GM23338 (cell line): Measurements from ENCODE around the gene JUNB. TPM values are rescaled to one million over a fixed set of nuclear protein-coding genes. Genes with fewer than 3 reads are reported as not detected.

ENCODE experiments used
- ATAC-seq: fragments of 200-7000 bp; cut with Tn5 transposase; 3 replicates; pipeline ENCODE4 v1.9.1; 2020
- DNase-seq: peaks from one replicate; pipeline ENCODE4 v3.0.0-alpha.2; 2015; ENCODE audit warnings: low spot score
- H2AFZ ChIP-seq: fragments of 200-600 bp; sonication (generic); 2 replicates; pipeline ENCODE4 v1.8.0; 2016; ENCODE audit warnings: antibody characterized with exemption, mild to moderate bottlenecking, moderate library complexity
- H3F3A ChIP-seq: fragments of 200-600 bp; sonication (generic); replicated peaks from 2 replicates; pipeline ENCODE4 v1.8.0; 2017; ENCODE audit warnings: antibody characterized with exemption, mixed run types, low read depth
- H3K27ac ChIP-seq: fragments of 200-600 bp; sonication (generic); 2 replicates; pipeline ENCODE4 v1.6.1; 2016; ENCODE audit warnings: low read depth
- H3K27me3 ChIP-seq: fragments of 200-600 bp; sonication (generic); 2 replicates; pipeline ENCODE4 v1.8.0; 2016; ENCODE audit warnings: mild to moderate bottlenecking, mixed run types, moderate library complexity; ENCODE audit not compliant: insufficient read depth
- H3K36me3 ChIP-seq: fragments of 200-600 bp; sonication (generic); 2 replicates; pipeline ENCODE4 v1.8.0; 2016; ENCODE audit warnings: mild to moderate bottlenecking; ENCODE audit not compliant: insufficient read depth
- H3K4me1 ChIP-seq: fragments of 200-600 bp; sonication (generic); 2 replicates; pipeline ENCODE4 v1.8.0; 2016; ENCODE audit warnings: mild to moderate bottlenecking, moderate library complexity; ENCODE audit not compliant: insufficient read depth
- H3K4me2 ChIP-seq: fragments of 200-600 bp; sonication (generic); 2 replicates; pipeline ENCODE4 v1.7.1; 2017; ENCODE audit warnings: mixed run types
- H3K4me3 ChIP-seq: fragments of 200-600 bp; sonication (generic); 2 replicates; pipeline ENCODE4 v1.6.1; 2016; ENCODE audit warnings: mixed run types
- H3K79me2 ChIP-seq: fragments of 200-600 bp; sonication (generic); replicated peaks from 2 replicates; pipeline ENCODE4 v1.8.0; 2017; ENCODE audit warnings: mild to moderate bottlenecking; ENCODE audit not compliant: insufficient read depth
- H3K9me2 ChIP-seq: fragments of 200-600 bp; sonication (generic); 2 replicates; pipeline ENCODE4 v1.8.0; 2017; ENCODE audit not compliant: insufficient read depth
- H4K20me1 ChIP-seq: fragments of 200-600 bp; sonication (generic); replicated peaks from 2 replicates; pipeline ENCODE4 v1.8.0; 2017; ENCODE audit warnings: mild to moderate bottlenecking; ENCODE audit not compliant: insufficient read depth
- H3K27ac Mint-ChIP-seq: 2 replicates; pipeline ENCODE4 v1.8.0; 2020; ENCODE audit warnings: inconsistent platforms, mild to moderate bottlenecking, moderate library complexity, mixed read lengths
- H3K27me3 Mint-ChIP-seq: 3 replicates; pipeline ENCODE4 v1.8.0; 2022; ENCODE audit warnings: low read depth, mild to moderate bottlenecking, moderate library complexity, mixed read lengths, inconsistent platforms; ENCODE audit not compliant: insufficient read depth, poor library complexity
- H3K36me3 Mint-ChIP-seq: 3 replicates; pipeline ENCODE4 v1.8.0; 2021; ENCODE audit warnings: low read depth, mild to moderate bottlenecking, inconsistent platforms, moderate library complexity, mixed read lengths
- H3K4me1 Mint-ChIP-seq: 3 replicates; pipeline ENCODE4 v1.8.0; 2020; ENCODE audit warnings: mild to moderate bottlenecking, inconsistent platforms, mixed read lengths
- H3K4me3 Mint-ChIP-seq: 3 replicates; pipeline ENCODE4 v1.8.0; 2021; ENCODE audit warnings: moderate library complexity, mild to moderate bottlenecking, inconsistent platforms, mixed read lengths
- H3K9me3 Mint-ChIP-seq: 3 replicates; pipeline ENCODE4 v1.8.0; 2020; ENCODE audit warnings: moderate library complexity, mild to moderate bottlenecking, inconsistent platforms, mixed read lengths
- CTCF ChIP-seq, 2 experiments: fragments of 200-600 bp in 1 of 2; sonication (generic) in 1 of 2; conservative IDR thresholded peaks; 2 replicates each; pipeline versions ENCODE4 v1.5.1 to v1.6.1; 2016 to 2017; ENCODE audit warnings: antibody characterized with exemption in 2 of 2, low read depth in 2 of 2, mild to moderate bottlenecking in 2 of 2, moderate library complexity in 1 of 2
- NANOG ChIP-seq: IDR thresholded peaks from 2 replicates; pipeline ENCODE4 v1.6.1; 2016; ENCODE audit warnings: antibody characterized with exemption, borderline replicate concordance
- POLR2AphosphoS5 ChIP-seq: IDR thresholded peaks from 2 replicates; pipeline ENCODE4 v1.6.1; 2016; ENCODE audit warnings: antibody characterized with exemption, low read depth
- REST ChIP-seq: IDR thresholded peaks from one replicate; pipeline ENCODE4 v1.6.1; 2018; ENCODE audit warnings: antibody characterized with exemption; ENCODE audit not compliant: unreplicated experiment
- ZNF114 ChIP-seq: fragments of 250-450 bp; sonication (Bioruptor Pico); IDR thresholded peaks from 2 replicates; pipeline ENCODE4 v1.5.0; 2020; ENCODE audit warnings: mild to moderate bottlenecking, moderate library complexity
- ZNF331 ChIP-seq: fragments of 250-450 bp; sonication (Bioruptor Pico); IDR thresholded peaks from 2 replicates; pipeline ENCODE4 v1.5.0; 2020; ENCODE audit warnings: low read depth, mild to moderate bottlenecking, moderate library complexity
- polyA plus RNA-seq: library from polyadenylated mRNA; unstranded; fragments of >200 nt; fragmentation: Nextera tagmentation; extraction: Ambion mirVana; gene quantifications from 2 replicates; pipeline ENCODE4 v1.2.1, GENCODE V29; 2016
- total RNA-seq: library from RNA; depleted of rRNA; stranded (reverse); fragments of >200 nt; shearing (Covaris generic); gene quantifications from 2 replicates; pipeline ENCODE4 v1.2.3, GENCODE V29; 2014

JUNB gene
- total and polyA plus RNA-seq, 2 experiments from 2014 or later, result 7.7 to 20.2 TPM

DNA sequence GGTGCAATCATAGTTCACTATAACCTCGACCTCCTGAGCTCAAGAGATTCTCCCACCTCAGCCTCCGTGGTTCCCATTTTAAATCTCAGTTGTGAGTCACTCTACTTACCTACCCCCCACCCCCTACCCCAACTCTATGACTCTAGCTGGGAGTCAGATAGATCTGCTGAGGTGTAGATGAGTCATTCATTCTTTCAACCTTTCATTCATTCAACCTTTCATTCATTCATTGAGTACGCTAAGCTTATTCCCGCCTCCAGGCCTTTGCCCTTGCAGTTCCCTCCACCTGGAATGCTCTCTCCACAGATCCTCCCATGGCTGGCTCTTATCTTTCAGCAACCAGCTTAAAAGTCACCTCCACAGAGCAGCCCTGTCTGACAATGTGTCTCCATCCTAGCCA is 45.9 kb downstream of the JUNB start:
- Mint-ChIP-seq H3K36me3 (peaks cover 4% of the 10 kb centered on the region; the same call in 1 of the 3 replicates), H3K4me1 (peaks cover 48% of the 10 kb centered on the region), H3K9me3 (no peaks in the 10 kb centered on the region; the same call in 2 of the 3 replicates), H3K27me3 (peaks cover 37% of the 10 kb centered on the region), H3K27ac (no peak overlapping the region), H3K4me3 (peak overlapping the region; percentile 69; the same call in 1 of the 3 replicates)
- H3K4me1 ChIP-seq, result peaks cover 37% of the 10 kb centered on the region
- H4K20me1 ChIP-seq, result peaks cover 7% of the 10 kb centered on the region
- ATAC-seq, result no peak
- H3K27ac ChIP-seq, result no peak overlapping the region
- H3K4me3 ChIP-seq, result no peak overlapping the region
- H3F3A ChIP-seq, result peaks cover 53% of the 10 kb centered on the region
- no peak for TF ChIP-seq ZNF331
- TF ChIP-seq NANOG, result no peak
- no peak for TF ChIP-seq ZNF114 (CRISPR knock-in tag)
- TF ChIP-seq REST, result no peak
- TF ChIP-seq POLR2AphosphoS5, result no peak
- H3K79me2 ChIP-seq, result peaks cover 8% of the 10 kb centered on the region
- no peak overlapping the region for H2AFZ ChIP-seq
- no peaks in the 10 kb centered on the region for H3K36me3 ChIP-seq
- no peak overlapping the region for H3K4me2 ChIP-seq
- H3K27me3 ChIP-seq, result peaks cover 14% of the 10 kb centered on the region
- no peaks in the 10 kb centered on the region for H3K9me2 ChIP-seq
- peak; percentile 24 for DNase-seq

GRCh38 chr19:12838182-12838885 is 47.0 kb downstream of the JUNB start, which contains the start of gene MAST1:
MAST1 (plus strand) TSS chr19:12838515; CDS start chr19:12838573, 58 bp downstream.
- H3K27ac ChIP-seq, result 0 out of 2 replicates have a peak within 1 kb of the TSS, but pooled peaks have one; percentile 39
- TF ChIP-seq POLR2AphosphoS5 (0 out of 2 replicates have a peak, but pooled peaks have one; percentile 45), CTCF (conservative IDR thresholded peaks at IDR 0.05; ENCODE audit: low read depth in 2 of 2) (peak; percentile 34 to 68; a peak in 3 of 4 replicates), REST (no peak)

More at GRCh38 chr19:12838182-12838885, 47.0 kb downstream of the JUNB start, which contains the start of gene MAST1:
- Mint-ChIP-seq H3K36me3 (peaks cover 9% of the 10 kb centered on the region; the same call in 1 of the 3 replicates), H3K9me3 (no peaks in the 10 kb centered on the region; the same call in 2 of the 3 replicates), H3K27me3 (peaks cover 31% of the 10 kb centered on the region), H3K4me3 (peak within 1 kb of the TSS; percentile 79), H3K27ac (peak within 1 kb of the TSS; percentile 62; the same call in 1 of the 2 replicates), H3K4me1 (peaks cover 43% of the 10 kb centered on the region)
- H3K4me1 ChIP-seq, result peaks cover 34% of the 10 kb centered on the region
- H3K79me2 ChIP-seq, result peaks cover 8% of the 10 kb centered on the region
- peak within 1 kb of the TSS; percentile 91; the same call in 1 of the 2 replicates for H2AFZ ChIP-seq
- peaks cover 14% of the 10 kb centered on the region for H3K27me3 ChIP-seq
- DNase-seq (peak; percentile 80), ATAC-seq (peak; percentile 14)
- peaks cover 48% of the 10 kb centered on the region for H3F3A ChIP-seq
- H4K20me1 ChIP-seq, result peaks cover 7% of the 10 kb centered on the region
- peak within 1 kb of the TSS; percentile 94 for H3K4me2 ChIP-seq
- no peaks in the 10 kb centered on the region for H3K9me2 ChIP-seq
- peak within 1 kb of the TSS; percentile 92 for H3K4me3 ChIP-seq
- no peaks in the 10 kb centered on the region for H3K36me3 ChIP-seq
